ENCODE results near the gene RSPH1.

DNA sequence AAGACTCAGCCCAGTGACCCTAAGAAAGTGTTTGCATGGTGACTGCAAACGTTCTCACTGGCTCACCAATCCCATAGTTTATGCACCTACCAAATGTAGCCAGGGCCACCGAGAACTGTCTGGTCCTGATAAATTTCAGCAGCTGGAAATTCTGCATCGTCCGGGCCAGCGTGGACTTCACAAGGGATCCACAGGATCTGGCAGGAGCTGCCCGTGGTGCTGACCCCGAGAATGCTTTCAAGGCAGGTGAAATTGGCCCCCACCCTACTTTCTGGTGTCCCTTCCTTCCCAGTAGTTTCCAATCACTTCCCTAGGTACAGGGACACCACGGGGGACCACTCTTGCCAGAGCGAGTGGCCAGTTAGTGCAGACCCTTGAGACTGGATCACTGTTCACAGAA is 66.2 kb downstream of the RSPH1 start:
- TF ChIP-seq, protein P1, sequence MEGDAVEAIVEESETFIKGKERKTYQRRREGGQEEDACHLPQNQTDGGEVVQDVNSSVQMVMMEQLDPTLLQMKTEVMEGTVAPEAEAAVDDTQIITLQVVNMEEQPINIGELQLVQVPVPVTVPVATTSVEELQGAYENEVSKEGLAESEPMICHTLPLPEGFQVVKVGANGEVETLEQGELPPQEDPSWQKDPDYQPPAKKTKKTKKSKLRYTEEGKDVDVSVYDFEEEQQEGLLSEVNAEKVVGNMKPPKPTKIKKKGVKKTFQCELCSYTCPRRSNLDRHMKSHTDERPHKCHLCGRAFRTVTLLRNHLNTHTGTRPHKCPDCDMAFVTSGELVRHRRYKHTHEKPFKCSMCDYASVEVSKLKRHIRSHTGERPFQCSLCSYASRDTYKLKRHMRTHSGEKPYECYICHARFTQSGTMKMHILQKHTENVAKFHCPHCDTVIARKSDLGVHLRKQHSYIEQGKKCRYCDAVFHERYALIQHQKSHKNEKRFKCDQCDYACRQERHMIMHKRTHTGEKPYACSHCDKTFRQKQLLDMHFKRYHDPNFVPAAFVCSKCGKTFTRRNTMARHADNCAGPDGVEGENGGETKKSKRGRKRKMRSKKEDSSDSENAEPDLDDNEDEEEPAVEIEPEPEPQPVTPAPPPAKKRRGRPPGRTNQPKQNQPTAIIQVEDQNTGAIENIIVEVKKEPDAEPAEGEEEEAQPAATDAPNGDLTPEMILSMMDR (IDR thresholded peaks at IDR 0.05; ENCODE audit: low read depth, low read length, missing input control) = no peak
- TF ChIP-seq YY1 (IDR thresholded peaks at IDR 0.05) (no peak), ZBTB33 (IDR thresholded peaks at IDR 0.05) (no peak), ATF3 (IDR thresholded peaks at IDR 0.05) (no peak), RAD21 (IDR thresholded peaks at IDR 0.05) (no peak), SP1 (IDR thresholded peaks at IDR 0.05) (no peak), TAF1 (conservative IDR thresholded peaks at IDR 0.05) (no peak), MAX (IDR thresholded peaks at IDR 0.05) (no peak), HNF4G (IDR thresholded peaks at IDR 0.05) (no peak), EGR1 (IDR thresholded peaks at IDR 0.05; ENCODE audit: low read depth in 2 of 2) (no peak), RXRA (IDR thresholded peaks at IDR 0.05) (no peak), GABPA (IDR thresholded peaks at IDR 0.05 in 1 of 2, conservative IDR thresholded peaks at IDR 0.05 in 1 of 2) (no peak), FOXA1 (IDR thresholded peaks at IDR 0.05) (no peak)
- TF ChIP-seq, protein P2, sequence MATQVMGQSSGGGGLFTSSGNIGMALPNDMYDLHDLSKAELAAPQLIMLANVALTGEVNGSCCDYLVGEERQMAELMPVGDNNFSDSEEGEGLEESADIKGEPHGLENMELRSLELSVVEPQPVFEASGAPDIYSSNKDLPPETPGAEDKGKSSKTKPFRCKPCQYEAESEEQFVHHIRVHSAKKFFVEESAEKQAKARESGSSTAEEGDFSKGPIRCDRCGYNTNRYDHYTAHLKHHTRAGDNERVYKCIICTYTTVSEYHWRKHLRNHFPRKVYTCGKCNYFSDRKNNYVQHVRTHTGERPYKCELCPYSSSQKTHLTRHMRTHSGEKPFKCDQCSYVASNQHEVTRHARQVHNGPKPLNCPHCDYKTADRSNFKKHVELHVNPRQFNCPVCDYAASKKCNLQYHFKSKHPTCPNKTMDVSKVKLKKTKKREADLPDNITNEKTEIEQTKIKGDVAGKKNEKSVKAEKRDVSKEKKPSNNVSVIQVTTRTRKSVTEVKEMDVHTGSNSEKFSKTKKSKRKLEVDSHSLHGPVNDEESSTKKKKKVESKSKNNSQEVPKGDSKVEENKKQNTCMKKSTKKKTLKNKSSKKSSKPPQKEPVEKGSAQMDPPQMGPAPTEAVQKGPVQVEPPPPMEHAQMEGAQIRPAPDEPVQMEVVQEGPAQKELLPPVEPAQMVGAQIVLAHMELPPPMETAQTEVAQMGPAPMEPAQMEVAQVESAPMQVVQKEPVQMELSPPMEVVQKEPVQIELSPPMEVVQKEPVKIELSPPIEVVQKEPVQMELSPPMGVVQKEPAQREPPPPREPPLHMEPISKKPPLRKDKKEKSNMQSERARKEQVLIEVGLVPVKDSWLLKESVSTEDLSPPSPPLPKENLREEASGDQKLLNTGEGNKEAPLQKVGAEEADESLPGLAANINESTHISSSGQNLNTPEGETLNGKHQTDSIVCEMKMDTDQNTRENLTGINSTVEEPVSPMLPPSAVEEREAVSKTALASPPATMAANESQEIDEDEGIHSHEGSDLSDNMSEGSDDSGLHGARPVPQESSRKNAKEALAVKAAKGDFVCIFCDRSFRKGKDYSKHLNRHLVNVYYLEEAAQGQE (IDR thresholded peaks at IDR 0.05) = no peak
